Superior temporal gyrus (tissue), 1 donor: ENCODE measurements around the gene TRMT112.
A peak's percentile ranks its signal among the peaks of the same experiment; 100 is the strongest.

Experiments
- DNase-seq: peaks from one replicate; pipeline ENCODE4 v3.0.0-alpha.2; 2016; ENCODE audit errors: extremely low spot score

TRMT112 gene

GRCh38 chr11:64351136-64351631 lies 33.8 kb upstream of the TRMT112 start:
- no peak for DNase-seq

GRCh38 chr11:64349404-64349803 lies 32.0 kb upstream of the TRMT112 start:
- no peak for DNase-seq

- DNase-seq: no peak
Observed at GRCh38 chr11:64349025-64349387, 31.6 kb upstream of the TRMT112 start.

GRCh38 chr11:64348383-64349024 lies 31.1 kb upstream of the TRMT112 start:
- no peak for DNase-seq

- DNase-seq: no peak
Observed at GRCh38 chr11:64347193-64347867, 30.0 kb upstream of the TRMT112 start.

- DNase-seq: no peak
Observed at GRCh38 chr11:64344787-64345186, 27.4 kb upstream of the TRMT112 start.

- DNase-seq: no peak
Observed at GRCh38 chr11:64343767-64344559, 26.6 kb upstream of the TRMT112 start.

- no peak for DNase-seq
Observed at GRCh38 chr11:64342869-64343745, 25.7 kb upstream of the TRMT112 start.

- DNase-seq: peak; percentile 27
Observed at GRCh38 chr11:64341851-64342791, 24.8 kb upstream of the TRMT112 start.

- no peak for DNase-seq
Observed at GRCh38 chr11:64341429-64341828, 24.1 kb upstream of the TRMT112 start.

- DNase-seq: no peak
Observed at GRCh38 chr11:64340671-64341335, 23.4 kb upstream of the TRMT112 start.

GRCh38 chr11:64339754-64340408 lies 22.5 kb upstream of the TRMT112 start, which contains the start of gene CCDC88B:
Gene CCDC88B (plus strand): TSS chr11:64340204. CDS start chr11:64340267, 63 bp downstream.
- no peak for DNase-seq

- no peak for DNase-seq
Observed at GRCh38 chr11:64339286-64339685, 21.9 kb upstream of the TRMT112 start.

GRCh38 chr11:64338716-64339115 lies 21.4 kb upstream of the TRMT112 start:
- DNase-seq: no peak

- DNase-seq: no peak
Observed at GRCh38 chr11:64337538-64338249, 20.3 kb upstream of the TRMT112 start.

- DNase-seq: no peak
Observed at GRCh38 chr11:64334764-64335735, 17.7 kb upstream of the TRMT112 start.

- DNase-seq: no peak
Observed at GRCh38 chr11:64333556-64333955, 16.2 kb upstream of the TRMT112 start.
